T47D (cell line): Measurements from ENCODE around the gene FA2H.
"Not testable (repeated sequence)": the region's sequence is repeated elsewhere in the genome, so short reads cannot be mapped to it uniquely, and the experiment has no call there.

Source experiments
- DNase-seq, 2 experiments: peaks; one replicate each; pipeline versions ENCODE4 v3.0.0 to v3.0.0-alpha.2; 2011 to 2012; ENCODE audit warnings: low read depth in 1 of 2, low spot score in 1 of 2
- JUND ChIP-seq: IDR thresholded peaks from 2 replicates; pipeline ENCODE4 v1.6.1; 2012; ENCODE audit warnings: low read depth
- in situ Hi-C: cut with HindIII; loops from 2 replicates; pipeline ENCODE4 v1.10.0; 2016; ENCODE audit warnings: low sequenced_read_pairs, low pct_unique_long_range_greater_than_20kb

The FA2H gene

DNA sequence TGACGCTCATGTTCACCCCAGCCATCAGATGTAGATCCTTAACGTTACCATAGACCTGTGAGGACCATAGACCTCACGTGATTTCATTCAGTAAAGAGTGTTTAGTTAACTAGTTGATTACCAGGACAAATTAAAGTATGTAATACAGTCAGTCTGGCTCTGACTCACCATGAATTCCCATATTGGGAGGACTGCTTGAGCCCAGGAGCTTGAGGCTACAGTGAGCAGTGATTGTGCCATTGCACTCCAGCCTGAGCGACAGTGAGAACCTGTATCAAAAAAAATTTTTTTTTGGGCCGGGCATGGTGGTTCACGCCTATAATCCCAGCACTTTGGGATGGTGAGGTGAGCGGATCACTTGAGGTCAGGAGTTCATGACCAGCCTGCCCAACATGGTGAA lies 13.5 kb upstream of the FA2H start:
- no peak for DNase-seq
- in situ Hi-C loops: no loop called here
- no peak for TF ChIP-seq JUND

DNA sequence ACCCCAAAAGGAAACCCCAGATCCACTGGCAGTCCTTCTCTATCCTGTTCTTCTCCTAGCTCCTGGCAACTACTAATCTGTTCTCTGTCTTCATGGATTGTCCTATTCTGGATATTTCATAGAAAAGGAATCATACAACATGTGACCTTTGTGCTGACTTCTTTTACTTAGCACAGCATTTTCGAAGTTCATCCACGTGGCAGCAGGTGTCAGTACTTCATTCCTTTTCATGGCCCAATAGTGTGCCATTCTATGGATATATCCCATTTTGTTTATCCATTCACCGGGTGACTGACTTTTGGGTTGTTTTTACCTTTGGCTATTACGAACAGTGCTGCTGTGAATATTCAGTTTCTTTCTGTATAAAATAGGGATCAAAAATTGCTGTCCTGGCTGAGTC lies 10.4 kb upstream of the FA2H start:
- TF ChIP-seq JUND: no peak
- DNase-seq: no peak
- in situ Hi-C loops: no loop called here

DNA sequence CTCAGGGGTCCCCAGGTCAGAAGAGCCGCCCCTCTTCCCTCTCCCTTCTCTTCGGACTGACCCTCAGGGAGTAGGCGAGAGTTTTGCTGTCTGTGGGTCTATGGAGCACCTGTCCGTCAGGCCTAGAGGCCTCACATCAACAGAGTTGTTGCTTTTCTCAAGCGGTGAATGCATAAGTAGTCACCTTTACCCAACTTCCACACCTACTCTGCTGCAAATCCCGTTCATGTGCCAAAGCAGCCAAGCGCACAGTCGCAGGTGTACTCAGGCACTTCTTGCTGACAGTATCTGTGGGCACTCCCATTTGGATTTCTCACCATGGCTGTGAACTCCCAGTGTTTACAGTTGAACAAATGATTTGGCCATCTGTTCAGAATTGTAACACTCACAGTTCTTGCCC lies 4.0 kb upstream of the FA2H start:
- no peak for TF ChIP-seq JUND
- DNase-seq: no peak
- in situ Hi-C loops: no loop called here

DNA sequence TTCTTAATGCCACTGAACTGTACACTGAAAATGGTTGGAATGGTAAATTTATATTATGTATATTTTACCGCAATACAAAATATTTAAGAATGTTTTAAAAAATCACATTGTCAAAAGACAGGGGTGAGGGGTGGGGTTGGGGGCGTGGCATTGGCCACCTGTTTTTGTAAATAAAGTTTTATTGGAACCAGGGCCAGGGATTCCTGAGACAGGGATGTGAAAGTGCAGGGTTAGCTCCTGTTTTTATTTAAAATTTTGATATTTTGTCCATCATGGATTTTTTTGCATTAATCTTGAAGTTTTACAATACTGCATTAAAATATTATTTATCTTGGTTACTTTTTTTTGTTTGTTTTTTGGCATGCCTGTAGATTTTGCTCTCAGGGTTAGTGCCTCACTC lies 2.3 kb upstream of the FA2H start:
- in situ Hi-C loops: no loop called here
- TF ChIP-seq JUND: no peak
- no peak for DNase-seq

DNA sequence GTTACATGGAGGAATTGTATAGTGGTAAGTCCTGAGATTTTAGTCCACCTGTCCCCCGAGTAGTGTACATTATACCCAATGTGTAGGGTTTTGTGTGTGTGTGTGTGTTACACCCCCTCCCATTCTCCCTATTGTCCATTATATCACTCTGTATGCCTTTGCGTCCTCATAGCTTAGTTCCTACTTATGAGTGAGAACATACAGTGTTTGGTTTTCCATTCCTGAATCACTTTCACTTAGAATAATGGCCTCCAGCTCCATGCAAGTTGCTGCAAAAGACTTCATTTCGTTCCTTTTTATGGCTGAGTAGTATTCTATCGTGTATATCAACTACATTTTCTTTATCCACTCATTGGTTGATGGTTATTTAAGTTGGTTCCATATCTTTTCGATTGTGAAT lies 635 bp upstream of the FA2H start:
- no peak for DNase-seq
- no peak for TF ChIP-seq JUND
- in situ Hi-C loops: no loop called here

DNA sequence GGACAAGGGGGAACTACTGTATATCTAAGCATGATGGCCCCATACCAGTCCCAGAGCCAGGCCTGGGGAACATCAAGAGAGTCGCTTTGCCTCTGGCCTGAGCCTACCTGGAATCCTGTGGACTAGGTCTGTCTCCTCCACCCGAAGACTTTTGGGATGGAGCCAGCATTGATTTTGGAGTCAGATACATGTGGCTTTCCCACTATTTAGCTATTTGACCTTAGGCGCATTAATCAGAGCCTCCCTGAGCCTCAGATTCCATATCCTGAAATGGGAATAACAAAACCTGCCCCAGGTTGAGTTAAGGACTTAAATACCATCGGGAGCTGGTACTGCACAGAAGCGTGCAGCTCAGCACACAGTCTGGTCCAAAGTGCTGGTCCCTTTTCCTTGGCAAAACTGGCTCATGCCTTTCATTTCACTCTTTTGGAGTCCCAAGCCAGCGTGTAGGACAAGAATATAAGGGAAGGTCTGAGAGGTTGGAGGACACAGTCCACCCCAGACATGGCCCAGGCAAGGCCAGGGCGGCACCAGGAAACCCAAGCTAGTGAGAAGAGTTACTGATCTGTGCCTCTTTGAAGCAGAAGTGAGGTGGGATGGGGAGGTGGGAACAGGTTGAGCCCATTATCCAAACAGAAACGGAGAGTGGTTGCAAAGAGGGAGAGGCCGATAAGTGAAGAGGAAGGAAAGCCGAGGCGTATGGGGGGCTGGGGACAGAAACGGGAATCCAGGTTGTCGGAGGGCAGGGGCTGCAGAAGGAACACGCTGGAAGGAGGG lies 986 bp downstream of the FA2H start:
- DNase-seq: no peak
- in situ Hi-C loops: no loop called here
- no peak for TF ChIP-seq JUND

DNA sequence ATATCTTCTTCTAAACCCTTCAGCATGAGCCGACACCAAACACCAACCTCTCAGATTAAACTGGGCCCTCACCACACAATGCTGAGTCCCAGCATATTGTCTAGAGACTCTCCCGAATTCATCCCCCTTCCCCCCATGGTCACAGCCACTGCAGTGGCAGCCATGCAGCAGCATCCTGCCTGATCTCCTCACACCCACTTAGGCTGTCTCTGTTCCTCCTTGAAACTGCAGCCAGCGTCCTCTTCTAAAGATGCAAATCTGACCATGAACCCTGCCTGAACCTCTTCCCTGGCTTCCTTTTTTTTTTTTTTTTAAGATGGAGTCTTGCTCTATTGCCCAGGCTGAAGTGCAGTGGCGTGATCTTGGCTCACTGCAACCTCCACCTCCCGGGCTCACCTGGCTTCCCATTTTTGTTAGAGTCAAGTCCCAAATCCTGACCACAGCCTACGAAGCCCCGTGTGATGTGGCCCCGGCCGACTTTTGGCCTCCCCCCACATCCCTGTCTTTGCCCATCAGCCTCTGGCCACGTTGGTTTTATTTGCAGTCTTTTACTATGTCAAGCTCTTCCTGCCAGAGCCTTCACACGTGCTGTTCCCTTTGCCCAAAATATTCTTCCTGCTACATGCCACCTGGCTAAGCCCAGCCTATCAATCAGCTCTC lies 2.8 kb downstream of the FA2H start:
- TF ChIP-seq JUND: no peak
- in situ Hi-C loops: no loop called here
- no peak for DNase-seq

DNA sequence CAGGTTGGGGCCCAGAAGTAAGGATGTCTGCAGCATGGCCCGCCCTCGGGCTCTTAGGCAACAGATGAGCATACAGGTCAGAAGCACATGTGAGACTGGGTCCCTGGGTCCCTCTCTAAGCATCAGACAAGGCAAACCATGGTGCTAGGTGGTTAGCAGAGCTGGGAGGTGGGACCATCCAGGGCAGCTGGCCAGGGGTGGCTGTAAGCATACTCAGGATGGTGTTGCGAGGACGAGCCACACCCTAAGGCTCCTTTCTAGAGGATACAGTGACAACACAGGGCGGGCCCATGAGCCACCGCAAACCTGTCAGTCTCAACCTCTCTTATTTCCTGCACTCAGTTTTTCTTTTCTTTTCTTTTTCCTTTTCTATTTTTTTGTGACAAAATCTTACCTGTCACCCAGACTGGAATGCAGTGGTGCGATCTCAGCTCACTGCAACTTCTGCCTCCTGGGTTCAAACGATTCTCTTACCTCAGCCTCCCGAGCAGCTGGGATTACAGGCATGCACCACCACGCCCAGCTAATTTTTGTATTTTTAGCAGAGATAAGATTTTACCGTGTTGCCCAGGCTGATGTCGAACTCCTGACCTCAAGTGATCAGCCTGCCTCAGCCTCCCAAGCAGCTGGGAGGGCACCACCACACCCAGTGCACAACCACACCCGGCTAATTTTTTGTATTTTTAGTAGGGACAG lies 3.6 kb downstream of the FA2H start:
- TF ChIP-seq JUND: no peak
- DNase-seq: no peak
- in situ Hi-C loops: no loop called here

DNA sequence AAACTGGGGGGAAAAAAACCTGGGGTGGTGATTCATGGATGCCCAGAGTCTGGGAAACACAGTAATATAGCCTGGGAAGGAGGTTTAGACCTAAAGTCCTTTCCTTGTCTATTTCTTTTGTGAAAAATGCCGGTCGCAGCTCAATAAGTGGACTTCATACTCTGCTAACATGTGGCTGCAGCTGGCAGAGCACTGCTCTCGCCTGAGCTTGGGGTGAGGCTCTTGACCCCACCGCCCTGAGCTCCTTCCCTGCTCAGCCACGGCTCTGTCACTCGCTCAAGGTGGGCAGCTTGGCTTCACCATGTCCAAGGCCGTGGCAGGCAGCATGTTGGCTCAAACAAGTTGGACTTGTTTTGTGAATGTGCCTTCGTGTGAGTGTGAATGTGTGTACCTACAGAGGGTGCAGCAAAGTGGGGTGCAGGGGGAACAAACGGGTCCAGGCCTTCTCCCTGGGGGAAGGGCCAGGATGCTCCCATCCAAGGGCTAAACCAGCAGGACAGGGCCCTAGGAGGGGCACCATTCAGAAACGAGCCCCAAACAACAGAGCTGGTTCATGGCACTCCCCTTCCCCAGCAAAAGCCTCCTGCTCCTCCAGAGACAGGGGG lies 4.9 kb downstream of the FA2H start:
- no peak for TF ChIP-seq JUND
- DNase-seq: peak in 1 of 2 experiments; percentile 27
- in situ Hi-C loops: no loop called here

DNA sequence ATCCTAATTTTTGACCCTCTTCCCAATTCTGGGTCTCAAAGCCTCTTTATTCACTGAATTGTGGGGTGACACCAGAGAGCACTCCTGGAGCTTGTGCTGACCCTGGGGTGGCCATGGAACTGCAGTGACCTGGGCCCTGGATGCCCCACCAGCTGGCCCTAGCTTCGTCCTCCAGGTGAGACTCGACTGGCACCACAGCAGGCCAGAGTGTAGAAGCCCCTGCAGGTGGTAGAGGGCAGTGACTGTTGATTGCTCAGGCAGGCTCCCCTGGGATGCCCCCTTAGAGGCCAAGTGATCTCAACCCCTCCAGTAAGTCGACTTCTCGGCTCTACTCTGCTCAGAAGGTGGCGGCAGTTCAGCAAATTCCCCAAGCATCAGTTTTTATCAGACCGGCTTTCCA lies 6.4 kb downstream of the FA2H start:
- TF ChIP-seq JUND: no peak
- no peak for DNase-seq
- in situ Hi-C loops: no loop called here

DNA sequence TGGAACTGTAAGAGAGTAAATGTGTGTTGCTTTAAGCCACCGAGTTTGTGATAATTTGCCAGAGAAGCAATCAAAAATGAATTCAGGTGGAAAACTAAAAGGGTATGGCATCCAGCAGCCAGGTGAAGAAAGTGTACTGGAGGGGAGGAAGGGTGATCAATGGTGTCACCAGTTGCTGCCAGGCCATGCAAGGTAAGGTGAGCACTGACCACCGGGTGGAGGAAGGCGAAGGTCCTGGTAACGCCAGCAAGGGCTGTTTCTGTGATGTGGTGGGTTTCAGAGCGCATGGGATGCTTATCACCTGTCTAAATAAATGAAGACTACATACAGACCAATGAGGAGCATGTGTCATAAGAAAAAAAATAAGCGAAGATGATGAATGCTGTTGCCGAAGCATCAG lies 6.9 kb downstream of the FA2H start:
- no peak for TF ChIP-seq JUND
- in situ Hi-C loops: no loop called here
- DNase-seq: no peak

DNA sequence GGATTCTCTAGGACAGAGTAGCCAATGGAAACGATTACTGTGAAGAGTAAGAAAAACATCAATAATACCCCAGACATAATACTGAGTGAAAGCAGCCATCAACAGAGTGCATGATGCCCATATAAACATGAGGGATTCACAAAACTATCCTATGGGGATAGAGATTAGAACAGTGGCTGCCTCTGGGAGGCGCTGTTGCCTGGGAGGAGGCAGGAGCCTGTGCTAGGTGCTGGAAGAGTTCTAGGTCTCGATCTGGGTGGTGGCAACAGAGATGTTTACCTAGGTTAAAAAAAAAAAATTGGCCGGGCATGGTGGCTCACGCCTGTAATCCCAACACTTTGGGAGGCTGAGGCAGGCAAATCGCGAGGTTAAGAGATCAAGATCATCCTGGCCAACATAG lies 7.9 kb downstream of the FA2H start:
- no peak for TF ChIP-seq JUND

DNA sequence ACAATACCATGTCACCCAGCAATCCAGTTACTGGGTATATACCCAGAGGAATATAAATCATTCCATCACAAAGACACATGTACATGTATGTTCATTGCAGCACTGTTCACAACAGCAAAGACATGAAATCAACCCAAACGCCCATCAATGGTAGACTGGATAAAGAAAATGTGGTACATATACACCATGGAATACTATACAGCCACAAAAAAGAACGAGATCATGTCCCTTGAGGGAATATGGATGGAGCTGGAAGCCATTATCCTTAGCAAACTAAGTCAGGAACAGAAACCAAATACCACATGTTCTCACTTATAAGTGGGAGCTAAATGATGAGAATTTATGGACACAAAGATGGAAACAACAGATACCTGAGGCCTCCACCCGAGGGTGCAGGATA lies 10.4 kb downstream of the FA2H start:
- DNase-seq, in situ Hi-C loops: not testable (repeated sequence)

More for the DNA sequence above, 7.9 kb downstream of the FA2H start:
- no peak for DNase-seq
- in situ Hi-C loops: no loop called here
